Measurements from ENCODE around the gene LARP4B. TPM values are rescaled to one million over a fixed set of nuclear protein-coding genes. Genes with fewer than 3 reads are reported as not detected.

Gene LARP4B
- polyA plus RNA-seq, 1 donor from 2014 or later: 14.2 TPM

- no peaks in the 10 kb centered on the region for H3K27me3 ChIP-seq (ENCODE audit: insufficient read depth, low read depth, low read length)
- H3K36me3 ChIP-seq (ENCODE audit: insufficient read depth, low read length): peaks cover 12% of the 10 kb centered on the region
- no peak overlapping the region for H3K9ac ChIP-seq (ENCODE audit: low read length)
- H3K9me3 ChIP-seq (ENCODE audit: low read length): no peaks in the 10 kb centered on the region
- H3K4me3 ChIP-seq (ENCODE audit: low read length): no peak overlapping the region
- H3F3A ChIP-seq (ENCODE audit: insufficient read depth, low read length, poor library complexity, severe bottlenecking): no peaks in the 10 kb centered on the region
- H3K4me2 ChIP-seq (ENCODE audit: low read length): no peak overlapping the region
- TF ChIP-seq MXI1 (conservative IDR thresholded peaks at IDR 0.05; ENCODE audit: poor library complexity, severe bottlenecking) (no peak), CTCF (IDR thresholded peaks at IDR 0.05; ENCODE audit: poor library complexity, severe bottlenecking) (no peak), TAF1 (IDR thresholded peaks at IDR 0.05; ENCODE audit: low read depth) (no peak), POLR2AphosphoS5 (IDR thresholded peaks at IDR 0.05) (no peak), RAD21 (conservative IDR thresholded peaks at IDR 0.05) (no peak), EZH2 (IDR thresholded peaks at IDR 0.05; ENCODE audit: borderline replicate concordance, insufficient read depth, low read length, poor library complexity, severe bottlenecking) (no peak), EP300 (conservative IDR thresholded peaks at IDR 0.05; ENCODE audit: poor library complexity, severe bottlenecking) (no peak), SMC3 (conservative IDR thresholded peaks at IDR 0.05; ENCODE audit: poor library complexity) (no peak)
- TF ChIP-seq, protein P1, sequence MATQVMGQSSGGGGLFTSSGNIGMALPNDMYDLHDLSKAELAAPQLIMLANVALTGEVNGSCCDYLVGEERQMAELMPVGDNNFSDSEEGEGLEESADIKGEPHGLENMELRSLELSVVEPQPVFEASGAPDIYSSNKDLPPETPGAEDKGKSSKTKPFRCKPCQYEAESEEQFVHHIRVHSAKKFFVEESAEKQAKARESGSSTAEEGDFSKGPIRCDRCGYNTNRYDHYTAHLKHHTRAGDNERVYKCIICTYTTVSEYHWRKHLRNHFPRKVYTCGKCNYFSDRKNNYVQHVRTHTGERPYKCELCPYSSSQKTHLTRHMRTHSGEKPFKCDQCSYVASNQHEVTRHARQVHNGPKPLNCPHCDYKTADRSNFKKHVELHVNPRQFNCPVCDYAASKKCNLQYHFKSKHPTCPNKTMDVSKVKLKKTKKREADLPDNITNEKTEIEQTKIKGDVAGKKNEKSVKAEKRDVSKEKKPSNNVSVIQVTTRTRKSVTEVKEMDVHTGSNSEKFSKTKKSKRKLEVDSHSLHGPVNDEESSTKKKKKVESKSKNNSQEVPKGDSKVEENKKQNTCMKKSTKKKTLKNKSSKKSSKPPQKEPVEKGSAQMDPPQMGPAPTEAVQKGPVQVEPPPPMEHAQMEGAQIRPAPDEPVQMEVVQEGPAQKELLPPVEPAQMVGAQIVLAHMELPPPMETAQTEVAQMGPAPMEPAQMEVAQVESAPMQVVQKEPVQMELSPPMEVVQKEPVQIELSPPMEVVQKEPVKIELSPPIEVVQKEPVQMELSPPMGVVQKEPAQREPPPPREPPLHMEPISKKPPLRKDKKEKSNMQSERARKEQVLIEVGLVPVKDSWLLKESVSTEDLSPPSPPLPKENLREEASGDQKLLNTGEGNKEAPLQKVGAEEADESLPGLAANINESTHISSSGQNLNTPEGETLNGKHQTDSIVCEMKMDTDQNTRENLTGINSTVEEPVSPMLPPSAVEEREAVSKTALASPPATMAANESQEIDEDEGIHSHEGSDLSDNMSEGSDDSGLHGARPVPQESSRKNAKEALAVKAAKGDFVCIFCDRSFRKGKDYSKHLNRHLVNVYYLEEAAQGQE (IDR thresholded peaks at IDR 0.05; ENCODE audit: borderline replicate concordance): no peak
- H3K9me2 ChIP-seq (ENCODE audit: insufficient read depth, low read length): no peaks in the 10 kb centered on the region
- H3K27ac ChIP-seq (ENCODE audit: low read length): no peak overlapping the region
- H3K79me2 ChIP-seq (replicated peaks; ENCODE audit: insufficient read depth, low read length): no peaks in the 10 kb centered on the region
- H2AFZ ChIP-seq (ENCODE audit: low read depth, low read length): no peak overlapping the region
- no peaks in the 10 kb centered on the region for H4K20me1 ChIP-seq (ENCODE audit: insufficient read depth)
These were observed 102.3 kb downstream of the LARP4B start for GRCh38 chr10:829241-829640.

GRCh38 chr10:828191-828590 lies 103.3 kb downstream of the LARP4B start:
- Histone ChIP-seq H3K9me2 (ENCODE audit: insufficient read depth, low read length) (no peaks in the 10 kb centered on the region), H3K4me2 (ENCODE audit: low read length) (no peak overlapping the region), H3K27me3 (ENCODE audit: insufficient read depth, low read depth, low read length) (no peaks in the 10 kb centered on the region), H3K4me3 (ENCODE audit: low read length) (no peak overlapping the region), H3K9ac (ENCODE audit: low read length) (no peak overlapping the region), H3F3A (ENCODE audit: insufficient read depth, low read length, poor library complexity, severe bottlenecking) (no peaks in the 10 kb centered on the region), H3K9me3 (ENCODE audit: low read length) (no peaks in the 10 kb centered on the region), H3K27ac (ENCODE audit: low read length) (no peak overlapping the region), H3K79me2 (replicated peaks; ENCODE audit: insufficient read depth, low read length) (no peaks in the 10 kb centered on the region), H4K20me1 (ENCODE audit: insufficient read depth) (no peaks in the 10 kb centered on the region), H3K36me3 (ENCODE audit: insufficient read depth, low read length) (peaks cover 12% of the 10 kb centered on the region), H2AFZ (ENCODE audit: low read depth, low read length) (no peak overlapping the region)
- TF ChIP-seq MXI1 (conservative IDR thresholded peaks at IDR 0.05; ENCODE audit: poor library complexity, severe bottlenecking) (no peak), EZH2 (IDR thresholded peaks at IDR 0.05; ENCODE audit: borderline replicate concordance, insufficient read depth, low read length, poor library complexity, severe bottlenecking) (no peak), EP300 (conservative IDR thresholded peaks at IDR 0.05; ENCODE audit: poor library complexity, severe bottlenecking) (no peak), POLR2AphosphoS5 (IDR thresholded peaks at IDR 0.05) (no peak), TAF1 (IDR thresholded peaks at IDR 0.05; ENCODE audit: low read depth) (no peak), CTCF (IDR thresholded peaks at IDR 0.05; ENCODE audit: poor library complexity, severe bottlenecking) (no peak), RAD21 (conservative IDR thresholded peaks at IDR 0.05) (no peak), SMC3 (conservative IDR thresholded peaks at IDR 0.05; ENCODE audit: poor library complexity) (no peak)
- TF ChIP-seq, protein P1 (IDR thresholded peaks at IDR 0.05; ENCODE audit: borderline replicate concordance): no peak
